H1 (cell line): ENCODE data around the gene NPL. TPM values are rescaled to one million over a fixed set of nuclear protein-coding genes. Genes with fewer than 3 reads are reported as not detected.

Experiments used
- CHD7 ChIP-seq: fragments of 300-600 bp; sonication (generic); IDR thresholded peaks from 2 replicates; pipeline ENCODE4 v1.7.1; 2012; ENCODE audit warnings: low read length, moderate library complexity, mild to moderate bottlenecking, inconsistent platforms; ENCODE audit not compliant: insufficient replicate concordance
- EP300 ChIP-seq, 2 experiments: IDR thresholded peaks; 1 replicate in 1 of 2; 2 replicates in 1 of 2; pipeline ENCODE4 v1.6.1; 2011 to 2012; ENCODE audit warnings: low read depth in 2 of 2, low read length in 2 of 2, mild to moderate bottlenecking in 2 of 2, borderline replicate concordance in 1 of 2, inconsistent platforms in 1 of 2, moderate library complexity in 1 of 2
- EZH2 ChIP-seq: fragments of 200-600 bp; sonication (generic); IDR thresholded peaks from 2 replicates; pipeline ENCODE4 v1.7.1; 2012; ENCODE audit warnings: low read depth, mild to moderate bottlenecking, moderate library complexity, low read length, inconsistent platforms; ENCODE audit not compliant: severe bottlenecking
- KDM4A ChIP-seq: IDR thresholded peaks from one replicate; pipeline ENCODE4 v1.7.1; 2012; ENCODE audit warnings: low read depth, mild to moderate bottlenecking, moderate library complexity, low read length, inconsistent platforms; ENCODE audit not compliant: severe bottlenecking
- NRF1 ChIP-seq: IDR thresholded peaks from 2 replicates; pipeline ENCODE4 v1.6.1; 2011; ENCODE audit warnings: mild to moderate bottlenecking, low read depth, low read length, improper control_type of control experiment
- POU5F1 ChIP-seq: IDR thresholded peaks from 2 replicates; pipeline ENCODE4 v1.6.1; 2011; ENCODE audit warnings: low read depth, mild to moderate bottlenecking, low read length, moderate library complexity
- RXRA ChIP-seq: IDR thresholded peaks from 2 replicates; pipeline ENCODE4 v1.6.1; 2011; ENCODE audit warnings: low read depth, mild to moderate bottlenecking, low read length, moderate library complexity; ENCODE audit not compliant: insufficient read depth
- polyA plus RNA-seq, 7 experiments: library from polyadenylated mRNA; depleted of rRNA in 3 of 7; stranded (reverse) in 5 of 7; unstranded in 2 of 7; fragments of >200 nt in 5 of 7; fragments of 200-250 nt in 2 of 7; gene quantifications; 1 replicate in 5 of 7; 2 replicates in 1 of 7; 4 replicates in 1 of 7; pipeline versions ENCODE4 v1.2.1 to v1.2.3, GENCODE V29; 2011 to 2013; ENCODE audit warnings: missing spikeins in 2 of 7, mixed read lengths in 2 of 7
- total RNA-seq: library from RNA; stranded (reverse); fragmentation: NEBNext Ultra II Directional; extraction: Animal tissue kit (Norgen Biotek cat#: 25700); gene quantifications from 2 replicates; pipeline ENCODE4 v1.2.1, GENCODE V29; 2021
- TF ChIP-seq, protein P1 (sequence below): IDR thresholded peaks from 2 replicates; pipeline ENCODE4 v1.6.1; 2012; ENCODE audit warnings: inconsistent platforms

Gene NPL
- total and polyA plus RNA-seq, 2 of the 8 experiments (the other 6 are each of a cell fraction or from before 2014, with no cell fraction given) = 2.2 to 4.4 TPM

DNA sequence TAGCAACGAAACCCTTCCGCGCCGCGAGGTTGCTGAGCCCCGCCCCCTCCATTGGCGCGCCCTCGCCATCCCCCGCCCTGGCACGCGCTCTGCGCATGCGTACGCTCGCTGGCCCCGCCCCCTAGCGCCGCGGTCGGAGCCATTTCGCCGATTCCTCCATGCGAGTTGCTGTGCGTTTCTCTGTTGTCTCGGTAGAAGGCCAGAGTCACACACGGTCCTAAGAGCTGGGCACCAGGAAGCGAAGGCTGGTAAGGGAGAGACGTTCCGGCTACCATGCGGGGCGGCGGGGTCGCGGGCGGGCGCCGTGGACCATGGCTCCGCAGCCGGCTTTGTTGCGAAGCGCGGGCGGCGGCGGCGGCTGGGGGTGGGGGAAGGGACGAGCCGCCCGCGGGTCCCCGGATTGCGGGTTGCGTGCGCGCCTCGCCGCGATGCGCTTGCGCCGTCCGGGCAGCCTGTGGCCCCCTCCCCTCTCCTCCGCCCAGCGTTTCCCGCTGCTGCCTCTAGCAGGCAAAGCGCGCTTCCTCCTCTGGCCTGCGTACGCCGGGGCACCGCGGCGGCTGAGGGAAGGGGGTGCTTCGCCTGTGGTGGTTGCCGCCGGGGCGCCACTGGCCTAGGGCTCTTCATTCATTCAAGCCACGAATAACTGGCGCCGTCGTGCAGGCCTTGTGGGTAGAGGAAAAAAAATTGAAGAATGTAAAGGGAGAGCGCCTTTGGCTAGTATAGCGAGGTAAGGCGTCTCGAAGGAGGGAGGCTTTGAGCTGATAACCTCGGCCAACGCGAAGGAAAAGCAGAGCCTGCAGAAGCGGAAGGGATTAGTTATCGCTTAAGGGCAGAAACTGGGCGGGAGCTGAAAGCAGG, 49.9 kb downstream of the NPL start, which contains the start of gene DHX9 (continued):
- TF ChIP-seq EZH2 (no peak), NRF1 (peak; percentile 92), CHD7 (no peak), EP300 (IDR thresholded peaks at IDR 0.05; ENCODE audit: borderline replicate concordance in 1 of 2, low read depth in 2 of 2, low read length in 2 of 2) (no peak), RXRA (no peak), POU5F1 (no peak), KDM4A (peak; percentile 43)
- TF ChIP-seq, protein P1, sequence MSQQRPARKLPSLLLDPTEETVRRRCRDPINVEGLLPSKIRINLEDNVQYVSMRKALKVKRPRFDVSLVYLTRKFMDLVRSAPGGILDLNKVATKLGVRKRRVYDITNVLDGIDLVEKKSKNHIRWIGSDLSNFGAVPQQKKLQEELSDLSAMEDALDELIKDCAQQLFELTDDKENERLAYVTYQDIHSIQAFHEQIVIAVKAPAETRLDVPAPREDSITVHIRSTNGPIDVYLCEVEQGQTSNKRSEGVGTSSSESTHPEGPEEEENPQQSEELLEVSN = peak; percentile 72
